Heart left ventricle (tissue), 16 donors: Measurements from ENCODE around the gene LIN54. TPM values are rescaled to one million over a fixed set of nuclear protein-coding genes. Genes with fewer than 3 reads are reported as not detected.

Experiments used
- ATAC-seq, 4 donors: fragments of 200-7000 bp; cut with Tn5 transposase; one replicate each; pipeline ENCODE4 v1.9.1; 2020 to 2022; ENCODE audit warnings: moderate library complexity in 4 of 4, mild to moderate bottlenecking in 3 of 4, moderate number of reproducible peaks in 1 of 4
- DNase-seq, 5 donors: peaks; one replicate each; pipeline ENCODE4 v3.0.0-alpha.2; 2020
- H3K27ac ChIP-seq, 12 donors: fragments of 200-600 bp; sonication (generic) in 4 of 12; one replicate each; pipeline versions ENCODE4 v1.5.0 to v1.8.0; 2016 to 2022; ENCODE audit warnings: mild to moderate bottlenecking in 2 of 12
- H3K27me3 ChIP-seq, 9 donors: fragments of 200-600 bp; sonication (generic) in 2 of 9; one replicate each; pipeline versions ENCODE4 v1.5.1 to v1.8.0; 2016 to 2022; ENCODE audit warnings: mild to moderate bottlenecking in 3 of 9
- H3K36me3 ChIP-seq, 9 donors: fragments of 200-600 bp; sonication (generic) in 2 of 9; one replicate each; pipeline versions ENCODE4 v1.5.0 to v1.8.0; 2018 to 2022; ENCODE audit warnings: mild to moderate bottlenecking in 2 of 9
- H3K4me1 ChIP-seq, 12 donors: fragments of 200-600 bp; sonication (generic) in 4 of 12; one replicate each; pipeline versions ENCODE4 v1.5.0 to v1.8.0; 2016 to 2022; ENCODE audit warnings: mild to moderate bottlenecking in 3 of 12
- H3K4me3 ChIP-seq, 12 donors: fragments of 200-600 bp; sonication (generic) in 4 of 12; one replicate each; pipeline versions ENCODE4 v1.5.0 to v1.8.0; 2017 to 2022; ENCODE audit warnings: mild to moderate bottlenecking in 9 of 12, moderate library complexity in 4 of 12
- H3K9me3 ChIP-seq, 12 donors: fragments of 200-600 bp; sonication (generic) in 4 of 12; one replicate each; pipeline versions ENCODE4 v1.5.0 to v1.8.0; 2016 to 2022; ENCODE audit warnings: mild to moderate bottlenecking in 1 of 12
- CTCF ChIP-seq, 12 donors: fragments of 200-600 bp; sonication (generic) in 4 of 12; IDR thresholded peaks; one replicate each; pipeline versions ENCODE4 v1.5.0 to v1.8.0; 2018 to 2022; ENCODE audit warnings: antibody characterized with exemption in 12 of 12, mild to moderate bottlenecking in 5 of 12
- POLR2A ChIP-seq, 2 donors: fragments of 450-650 bp; IDR thresholded peaks; one replicate each; pipeline ENCODE4 v1.6.1; 2017; ENCODE audit warnings: antibody characterized with exemption in 2 of 2, mild to moderate bottlenecking in 2 of 2, moderate library complexity in 2 of 2
- WGBS, 4 donors: extraction: QIAGEN DNeasy Blood & Tissue Kit in 2 of 4; methylation state at CpG; one replicate each; pipeline versions ENCODE4 v1.1.5 to v1.1.7; 2013 to 2018; 5-methylcytosine and 5-hydroxymethylcytosine counted together
- intact Hi-C, 10 donors: fragments of 100-400 bp; cut with DNase I; formaldehyde crosslinking; loops; one replicate each; pipeline versions ENCODE4 v1.11.1 to v1.14.2; 2022
- polyA plus RNA-seq, 2 donors: library from polyadenylated mRNA; stranded (reverse); fragments of 200-250 nt; gene quantifications; one replicate each; pipeline ENCODE4 v1.2.3, GENCODE V29; 2013
- total RNA-seq, 9 donors: library from RNA; depleted of rRNA in 2 of 9; stranded (reverse); fragments of >200 nt in 2 of 9; fragmentation: NEBNext Ultra II Directional in 3 of 9; extraction: Animal tissue kit (Norgen Biotek cat#: 25700) in 3 of 9; gene quantifications; one replicate each; pipeline versions ENCODE4 v1.1.0 to v1.2.4, GENCODE V29; 2016 to 2023
- donor health status: ischemic (EF 13 %, LVEDD 7.1; RV severe dilation, severe dysfunction).
- donor health status: healthy with polysubstance abuse.
- donor health status: DM: no; HTN: yes; CAD: no.
- donor health status: DM: no; HTN: no; CAD: no.
- donor health status: ischemic (EF 25% LVEDD 6.9; RV normal size, moderate dysfunction).
- donor health status: ischemic (EF 25% LVEDD 5.7; RV mildly dilated, moderate dysfunction).
- donor health status: healthy.
- donor health status: DM: yes; HTN: yes; CAD: no.
- donor health status: ischemic (EF 35%, LVEDD 5.7; RV mildly dilated, moderate dysfunction).
- donor health status: nonischemic (EF 11% LVEDD 7.7; RV severe dilation, severe dysfunction).
- donor health status: DM: yes; HTN: yes; CAD: no.
- donor health status: PGD.
- donor health status: ischemic (EF 29% LVEDD 5.4; RV normal size, mild dysfunction).
- donor health status: nonischemic (EF 23%, LVEDD 6.1; RV moderate dilation, normal function).

Gene LIN54
- total and polyA plus RNA-seq, 11 donors = 1.6 to 11.4 (median 7.1) TPM

GRCh38 chr4:82901183-82901718, 109.4 kb downstream of the LIN54 start:
- 0 to 1% (median 0%) methylated on average over 8 of the region's 8 CpGs for WGBS, 4 donors
- Histone ChIP-seq H3K9me3 (no peaks in the 10 kb centered on the region), H3K4me1 (peaks cover 0 to 49% (median 33%) of the 10 kb centered on the region in 12 donors), H3K27me3 (no peaks in the 10 kb centered on the region), H3K27ac (peak overlapping the region; percentile 96 to 100 (median 99)), H3K4me3 (peak overlapping the region; percentile 42 to 85 (median 74)), H3K36me3 (peaks cover 0 to 36% (median 17%) of the 10 kb centered on the region in 9 donors)
- no peak for ATAC-seq
- no peak for TF ChIP-seq POLR2A (IDR thresholded peaks at IDR 0.05)
- no peak for TF ChIP-seq CTCF (IDR thresholded peaks at IDR 0.05)
- no peak for DNase-seq
- intact Hi-C loops = loop anchor here in 6 of 10 donors (2.0 to 10.0 kb wide), 6 partner anchors 111 to 439 kb away; partner anchors contain the start of genes LIN54 (in 4 of the 6) and COPS4 (in 1 of the 6)

- Histone ChIP-seq H3K4me3 (peak within 1 kb of the TSS; percentile 42 to 85 (median 74)), H3K9me3 (no peaks in the 10 kb centered on the region), H3K27ac (peak within 1 kb of the TSS; percentile 96 to 100 (median 99)), H3K27me3 (no peaks in the 10 kb centered on the region), H3K4me1 (peaks cover 0 to 47% (median 33%) of the 10 kb centered on the region in 12 donors), H3K36me3 (peaks cover 0 to 36% (median 20%) of the 10 kb centered on the region in 9 donors)
- TF ChIP-seq POLR2A (IDR thresholded peaks at IDR 0.05) = peak in 1 of 2 donors; percentile 65
- no peak for TF ChIP-seq CTCF (IDR thresholded peaks at IDR 0.05)
- 0 to 1% (median 1%) methylated on average over 28 to 67 of the region's 67 CpGs for WGBS, 4 donors
- intact Hi-C loops = loop anchor here in 7 of 10 donors (1.0 to 10.0 kb wide), 7 partner anchors 9 to 438 kb away; partner anchors contain the start of genes LIN54 (in 4 of the 7), SEC31A (in 4 of the 7) and COPS4 (in 1 of the 7)
- ATAC-seq (peak; percentile 97 to 99 (median 99)), DNase-seq (peak; percentile 98 to 99 (median 99))
These were observed 110.0 kb downstream of the LIN54 start, which contains the start of gene THAP9 for GRCh38 chr4:82900411-82901182. Gene THAP9 (plus strand): TSS chr4:82900735. CDS start chr4:82900803, 68 bp downstream.

GRCh38 chr4:82900066-82900410, 110.6 kb downstream of the LIN54 start:
- DNase-seq = no peak
- Histone ChIP-seq H3K9me3 (no peaks in the 10 kb centered on the region), H3K27ac (peak overlapping the region; percentile 96 to 100 (median 99)), H3K27me3 (no peaks in the 10 kb centered on the region), H3K36me3 (peaks cover 0 to 36% (median 23%) of the 10 kb centered on the region in 9 donors), H3K4me1 (peaks cover 0 to 41% (median 33%) of the 10 kb centered on the region in 12 donors), H3K4me3 (peak overlapping the region; percentile 42 to 85 (median 74))
- intact Hi-C loops = loop anchor here in 7 of 10 donors (1.0 to 10.0 kb wide), 7 partner anchors 9 to 438 kb away; partner anchors contain the start of genes LIN54 (in 4 of the 7), SEC31A (in 4 of the 7) and COPS4 (in 1 of the 7)
- WGBS, 4 donors = 0 to 1% (median 0%) methylated on average over 14 of the region's 14 CpGs
- TF ChIP-seq CTCF (IDR thresholded peaks at IDR 0.05) (no peak), POLR2A (IDR thresholded peaks at IDR 0.05) (no peak)
- peak; percentile 1 to 11 (median 8) for ATAC-seq
